K562 (cell line): ENCODE data around the gene PPP3CB. TPM values are rescaled to one million over a fixed set of nuclear protein-coding genes. Genes with fewer than 3 reads are reported as not detected.

Experiments
- HMG20A ChIP-seq: fragments of 450-650 bp; formaldehyde crosslinking; conservative IDR thresholded peaks from 2 replicates; pipeline ENCODE4 v1.4.0; 2020; ENCODE audit warnings: mild to moderate bottlenecking, mixed read lengths
- HMGN3 ChIP-seq: IDR thresholded peaks from 2 replicates; pipeline ENCODE4 v1.6.1; 2011; ENCODE audit warnings: borderline replicate concordance, low read depth, mild to moderate bottlenecking, mixed read lengths, low read length; ENCODE audit not compliant: insufficient read length; ENCODE audit errors: extremely low read depth
- TEAD1 ChIP-seq, 2 experiments: fragments of 450-650 bp in 1 of 2; sonication (generic) in 1 of 2; formaldehyde crosslinking; IDR thresholded peaks; 2 replicates each; pipeline versions ENCODE4 v1.4.0 to v1.8.0; 2020 to 2022; ENCODE audit warnings: mild to moderate bottlenecking in 2 of 2, missing genetic modification reagents in 1 of 2
- ZNF23 ChIP-seq: fragments of 250-450 bp; sonication (Bioruptor Pico); IDR thresholded peaks from 2 replicates; pipeline ENCODE4 v1.4.0; 2020; ENCODE audit warnings: mild to moderate bottlenecking
- ZNF583 ChIP-seq: fragments of 250-450 bp; sonication (Bioruptor Pico); IDR thresholded peaks from 2 replicates; pipeline ENCODE4 v1.4.0; 2020
- ZNF717 ChIP-seq: fragments of 250-450 bp; sonication (Bioruptor Pico); IDR thresholded peaks from 2 replicates; pipeline ENCODE4 v1.5.0; 2021
- polyA plus RNA-seq, 8 experiments: library from polyadenylated mRNA; depleted of rRNA in 4 of 8; stranded (reverse) in 5 of 8; unstranded in 3 of 8; fragments of >200 nt; fragmentation: Nextera tagmentation in 2 of 8; fragmentation: Illumina TruSeq in 1 of 8; extraction: Ambion mirVana in 2 of 8; extraction: Trizol in 1 of 8; gene quantifications; 2 replicates each; pipeline versions ENCODE4 v1.2.1 to v1.2.3, GENCODE V29; 2011 to 2014; ENCODE audit warnings: inconsistent platforms in 1 of 8, missing spikeins in 1 of 8
- total RNA-seq, 7 experiments: library from RNA; depleted of rRNA in 6 of 7; stranded (reverse); fragments of >200 nt in 6 of 7; fragmentation: Illumina TruSeq in 2 of 7; extraction: Trizol in 2 of 7; gene quantifications; 2 replicates each; pipeline versions ENCODE4 v1.2.1 to v1.2.3, GENCODE V29; 2011 to 2021; ENCODE audit warnings: low replicate concordance in 1 of 7
- TF ChIP-seq, protein P1 (sequence below): fragments of 450-650 bp; IDR thresholded peaks from 2 replicates; pipeline ENCODE4 v1.6.1; 2016; ENCODE audit warnings: mild to moderate bottlenecking, moderate library complexity
- TF ChIP-seq, protein P2 (sequence below), 2 experiments: fragments of 200-800 bp in 1 of 2; sonication (Bioruptor generic) in 1 of 2; sonication (generic) in 1 of 2; formaldehyde crosslinking in 1 of 2; IDR thresholded peaks in 1 of 2; conservative IDR thresholded peaks in 1 of 2; 2 replicates each; pipeline versions ENCODE4 v1.5.0 to v1.6.1; 2016 to 2020; ENCODE audit warnings: missing compliant biosample characterization in 1 of 2, missing genetic modification characterization in 1 of 2, missing genetic modification reagents in 1 of 2
- TF ChIP-seq, protein P3 (sequence below): fragments of 450-650 bp; formaldehyde crosslinking; IDR thresholded peaks from 2 replicates; pipeline ENCODE4 v1.4.0; 2020; ENCODE audit warnings: mild to moderate bottlenecking, moderate library complexity
- TF ChIP-seq, protein P4 (sequence below): fragments of 450-650 bp; formaldehyde crosslinking; IDR thresholded peaks from 2 replicates; pipeline ENCODE4 v1.4.0; 2020; ENCODE audit warnings: mild to moderate bottlenecking

PPP3CB gene
- total and polyA plus RNA-seq, 9 of the 15 experiments (the other 6 are each of a cell fraction or from before 2014, with no cell fraction given) = 9.6 to 27.6 (median 17.8) TPM

- TF ChIP-seq, protein P1, sequence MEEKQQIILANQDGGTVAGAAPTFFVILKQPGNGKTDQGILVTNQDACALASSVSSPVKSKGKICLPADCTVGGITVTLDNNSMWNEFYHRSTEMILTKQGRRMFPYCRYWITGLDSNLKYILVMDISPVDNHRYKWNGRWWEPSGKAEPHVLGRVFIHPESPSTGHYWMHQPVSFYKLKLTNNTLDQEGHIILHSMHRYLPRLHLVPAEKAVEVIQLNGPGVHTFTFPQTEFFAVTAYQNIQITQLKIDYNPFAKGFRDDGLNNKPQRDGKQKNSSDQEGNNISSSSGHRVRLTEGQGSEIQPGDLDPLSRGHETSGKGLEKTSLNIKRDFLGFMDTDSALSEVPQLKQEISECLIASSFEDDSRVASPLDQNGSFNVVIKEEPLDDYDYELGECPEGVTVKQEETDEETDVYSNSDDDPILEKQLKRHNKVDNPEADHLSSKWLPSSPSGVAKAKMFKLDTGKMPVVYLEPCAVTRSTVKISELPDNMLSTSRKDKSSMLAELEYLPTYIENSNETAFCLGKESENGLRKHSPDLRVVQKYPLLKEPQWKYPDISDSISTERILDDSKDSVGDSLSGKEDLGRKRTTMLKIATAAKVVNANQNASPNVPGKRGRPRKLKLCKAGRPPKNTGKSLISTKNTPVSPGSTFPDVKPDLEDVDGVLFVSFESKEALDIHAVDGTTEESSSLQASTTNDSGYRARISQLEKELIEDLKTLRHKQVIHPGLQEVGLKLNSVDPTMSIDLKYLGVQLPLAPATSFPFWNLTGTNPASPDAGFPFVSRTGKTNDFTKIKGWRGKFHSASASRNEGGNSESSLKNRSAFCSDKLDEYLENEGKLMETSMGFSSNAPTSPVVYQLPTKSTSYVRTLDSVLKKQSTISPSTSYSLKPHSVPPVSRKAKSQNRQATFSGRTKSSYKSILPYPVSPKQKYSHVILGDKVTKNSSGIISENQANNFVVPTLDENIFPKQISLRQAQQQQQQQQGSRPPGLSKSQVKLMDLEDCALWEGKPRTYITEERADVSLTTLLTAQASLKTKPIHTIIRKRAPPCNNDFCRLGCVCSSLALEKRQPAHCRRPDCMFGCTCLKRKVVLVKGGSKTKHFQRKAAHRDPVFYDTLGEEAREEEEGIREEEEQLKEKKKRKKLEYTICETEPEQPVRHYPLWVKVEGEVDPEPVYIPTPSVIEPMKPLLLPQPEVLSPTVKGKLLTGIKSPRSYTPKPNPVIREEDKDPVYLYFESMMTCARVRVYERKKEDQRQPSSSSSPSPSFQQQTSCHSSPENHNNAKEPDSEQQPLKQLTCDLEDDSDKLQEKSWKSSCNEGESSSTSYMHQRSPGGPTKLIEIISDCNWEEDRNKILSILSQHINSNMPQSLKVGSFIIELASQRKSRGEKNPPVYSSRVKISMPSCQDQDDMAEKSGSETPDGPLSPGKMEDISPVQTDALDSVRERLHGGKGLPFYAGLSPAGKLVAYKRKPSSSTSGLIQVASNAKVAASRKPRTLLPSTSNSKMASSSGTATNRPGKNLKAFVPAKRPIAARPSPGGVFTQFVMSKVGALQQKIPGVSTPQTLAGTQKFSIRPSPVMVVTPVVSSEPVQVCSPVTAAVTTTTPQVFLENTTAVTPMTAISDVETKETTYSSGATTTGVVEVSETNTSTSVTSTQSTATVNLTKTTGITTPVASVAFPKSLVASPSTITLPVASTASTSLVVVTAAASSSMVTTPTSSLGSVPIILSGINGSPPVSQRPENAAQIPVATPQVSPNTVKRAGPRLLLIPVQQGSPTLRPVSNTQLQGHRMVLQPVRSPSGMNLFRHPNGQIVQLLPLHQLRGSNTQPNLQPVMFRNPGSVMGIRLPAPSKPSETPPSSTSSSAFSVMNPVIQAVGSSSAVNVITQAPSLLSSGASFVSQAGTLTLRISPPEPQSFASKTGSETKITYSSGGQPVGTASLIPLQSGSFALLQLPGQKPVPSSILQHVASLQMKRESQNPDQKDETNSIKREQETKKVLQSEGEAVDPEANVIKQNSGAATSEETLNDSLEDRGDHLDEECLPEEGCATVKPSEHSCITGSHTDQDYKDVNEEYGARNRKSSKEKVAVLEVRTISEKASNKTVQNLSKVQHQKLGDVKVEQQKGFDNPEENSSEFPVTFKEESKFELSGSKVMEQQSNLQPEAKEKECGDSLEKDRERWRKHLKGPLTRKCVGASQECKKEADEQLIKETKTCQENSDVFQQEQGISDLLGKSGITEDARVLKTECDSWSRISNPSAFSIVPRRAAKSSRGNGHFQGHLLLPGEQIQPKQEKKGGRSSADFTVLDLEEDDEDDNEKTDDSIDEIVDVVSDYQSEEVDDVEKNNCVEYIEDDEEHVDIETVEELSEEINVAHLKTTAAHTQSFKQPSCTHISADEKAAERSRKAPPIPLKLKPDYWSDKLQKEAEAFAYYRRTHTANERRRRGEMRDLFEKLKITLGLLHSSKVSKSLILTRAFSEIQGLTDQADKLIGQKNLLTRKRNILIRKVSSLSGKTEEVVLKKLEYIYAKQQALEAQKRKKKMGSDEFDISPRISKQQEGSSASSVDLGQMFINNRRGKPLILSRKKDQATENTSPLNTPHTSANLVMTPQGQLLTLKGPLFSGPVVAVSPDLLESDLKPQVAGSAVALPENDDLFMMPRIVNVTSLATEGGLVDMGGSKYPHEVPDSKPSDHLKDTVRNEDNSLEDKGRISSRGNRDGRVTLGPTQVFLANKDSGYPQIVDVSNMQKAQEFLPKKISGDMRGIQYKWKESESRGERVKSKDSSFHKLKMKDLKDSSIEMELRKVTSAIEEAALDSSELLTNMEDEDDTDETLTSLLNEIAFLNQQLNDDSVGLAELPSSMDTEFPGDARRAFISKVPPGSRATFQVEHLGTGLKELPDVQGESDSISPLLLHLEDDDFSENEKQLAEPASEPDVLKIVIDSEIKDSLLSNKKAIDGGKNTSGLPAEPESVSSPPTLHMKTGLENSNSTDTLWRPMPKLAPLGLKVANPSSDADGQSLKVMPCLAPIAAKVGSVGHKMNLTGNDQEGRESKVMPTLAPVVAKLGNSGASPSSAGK = peak; percentile 49; the same call in 1 of the 2 replicates
- TF ChIP-seq, protein P2, sequence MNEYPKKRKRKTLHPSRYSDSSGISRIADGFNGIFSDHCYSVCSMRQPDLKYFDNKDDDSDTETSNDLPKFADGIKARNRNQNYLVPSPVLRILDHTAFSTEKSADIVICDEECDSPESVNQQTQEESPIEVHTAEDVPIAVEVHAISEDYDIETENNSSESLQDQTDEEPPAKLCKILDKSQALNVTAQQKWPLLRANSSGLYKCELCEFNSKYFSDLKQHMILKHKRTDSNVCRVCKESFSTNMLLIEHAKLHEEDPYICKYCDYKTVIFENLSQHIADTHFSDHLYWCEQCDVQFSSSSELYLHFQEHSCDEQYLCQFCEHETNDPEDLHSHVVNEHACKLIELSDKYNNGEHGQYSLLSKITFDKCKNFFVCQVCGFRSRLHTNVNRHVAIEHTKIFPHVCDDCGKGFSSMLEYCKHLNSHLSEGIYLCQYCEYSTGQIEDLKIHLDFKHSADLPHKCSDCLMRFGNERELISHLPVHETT (CRISPR knock-in tag; conservative IDR thresholded peaks at IDR 0.05 in 1 of 2, IDR thresholded peaks at IDR 0.05 in 1 of 2) = no peak
- TF ChIP-seq, protein P3, sequence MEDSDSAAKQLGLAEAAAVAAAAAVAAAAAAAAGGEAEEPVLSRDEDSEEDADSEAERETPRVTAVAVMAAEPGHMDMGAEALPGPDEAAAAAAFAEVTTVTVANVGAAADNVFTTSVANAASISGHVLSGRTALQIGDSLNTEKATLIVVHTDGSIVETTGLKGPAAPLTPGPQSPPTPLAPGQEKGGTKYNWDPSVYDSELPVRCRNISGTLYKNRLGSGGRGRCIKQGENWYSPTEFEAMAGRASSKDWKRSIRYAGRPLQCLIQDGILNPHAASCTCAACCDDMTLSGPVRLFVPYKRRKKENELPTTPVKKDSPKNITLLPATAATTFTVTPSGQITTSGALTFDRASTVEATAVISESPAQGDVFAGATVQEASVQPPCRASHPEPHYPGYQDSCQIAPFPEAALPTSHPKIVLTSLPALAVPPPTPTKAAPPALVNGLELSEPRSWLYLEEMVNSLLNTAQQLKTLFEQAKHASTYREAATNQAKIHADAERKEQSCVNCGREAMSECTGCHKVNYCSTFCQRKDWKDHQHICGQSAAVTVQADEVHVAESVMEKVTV (CRISPR knock-in tag) = 0 out of 2 replicates have a peak, but pooled peaks have one; percentile 15
- TF ChIP-seq, protein P4, sequence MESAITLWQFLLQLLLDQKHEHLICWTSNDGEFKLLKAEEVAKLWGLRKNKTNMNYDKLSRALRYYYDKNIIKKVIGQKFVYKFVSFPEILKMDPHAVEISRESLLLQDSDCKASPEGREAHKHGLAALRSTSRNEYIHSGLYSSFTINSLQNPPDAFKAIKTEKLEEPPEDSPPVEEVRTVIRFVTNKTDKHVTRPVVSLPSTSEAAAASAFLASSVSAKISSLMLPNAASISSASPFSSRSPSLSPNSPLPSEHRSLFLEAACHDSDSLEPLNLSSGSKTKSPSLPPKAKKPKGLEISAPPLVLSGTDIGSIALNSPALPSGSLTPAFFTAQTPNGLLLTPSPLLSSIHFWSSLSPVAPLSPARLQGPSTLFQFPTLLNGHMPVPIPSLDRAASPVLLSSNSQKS (CRISPR knock-in tag) = peak; percentile 79; the same call in 1 of the 2 replicates
- TF ChIP-seq TEAD1 (CRISPR knock-in tag; IDR thresholded peaks at IDR 0.05) (0 out of 4 replicates have a peak, but pooled peaks of 1 of the 2 experiments have one; percentile 26), ZNF717 (CRISPR knock-in tag) (no peak), ZNF583 (CRISPR knock-in tag) (peak; percentile 20; the same call in 1 of the 2 replicates), ZNF23 (no peak), HMGN3 (no peak), HMG20A (CRISPR knock-in tag) (0 out of 2 replicates have a peak, but pooled peaks have one; percentile 24)
Measured at GRCh38 chr10:73414230-73414945, 81.4 kb downstream of the PPP3CB start (continued).
